ENCODE data around the gene METRN.
"Not testable (repeated sequence)": the region's sequence is repeated elsewhere in the genome, so short reads cannot be mapped to it uniquely, and the experiment has no call there.

The METRN gene

DNA sequence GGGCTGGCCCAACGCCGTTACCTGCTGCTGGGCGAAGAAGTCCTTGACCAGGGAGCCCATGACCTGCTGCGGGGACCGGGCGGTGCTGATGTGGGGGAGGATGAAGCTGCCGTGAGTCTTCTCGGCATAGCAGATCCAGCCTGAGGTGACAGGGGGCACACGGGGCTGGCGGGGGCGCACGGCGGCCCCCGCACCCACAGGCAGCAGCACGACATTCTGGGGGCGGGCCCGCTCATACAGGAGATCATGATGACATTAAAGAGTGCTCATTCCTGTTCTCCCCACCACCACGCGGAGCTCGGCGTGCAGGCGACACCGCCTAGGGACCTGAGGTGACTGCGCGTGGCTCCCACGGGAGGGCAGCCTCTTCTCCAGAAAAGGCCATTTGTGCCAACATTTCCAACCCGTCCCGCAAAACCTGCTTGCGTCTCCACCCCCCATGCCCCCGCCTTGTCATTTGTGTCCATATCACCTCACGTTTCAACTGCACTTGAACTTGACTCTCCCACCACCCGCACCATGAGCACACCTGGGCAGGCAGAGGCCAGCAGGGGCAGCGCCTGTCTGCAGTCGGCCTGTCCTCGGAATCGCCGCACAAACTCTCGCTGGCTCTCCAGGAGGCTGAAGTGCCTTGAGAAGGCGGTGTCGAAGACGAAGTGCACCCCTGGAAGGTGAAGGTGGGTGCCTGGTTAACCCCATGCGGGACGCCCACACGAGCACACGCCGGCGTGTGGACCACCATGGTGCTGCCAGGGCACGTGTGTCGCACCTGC, 19.5 kb downstream of the METRN start:
- DNase-seq (ENCODE audit: low read depth in 3 of 3, low spot score in 1 of 3): no peak

GRCh38 chr16:734981-735881, 20.3 kb downstream of the METRN start:
- no peak for DNase-seq (ENCODE audit: low read depth in 3 of 3, low spot score in 1 of 3)

DNA sequence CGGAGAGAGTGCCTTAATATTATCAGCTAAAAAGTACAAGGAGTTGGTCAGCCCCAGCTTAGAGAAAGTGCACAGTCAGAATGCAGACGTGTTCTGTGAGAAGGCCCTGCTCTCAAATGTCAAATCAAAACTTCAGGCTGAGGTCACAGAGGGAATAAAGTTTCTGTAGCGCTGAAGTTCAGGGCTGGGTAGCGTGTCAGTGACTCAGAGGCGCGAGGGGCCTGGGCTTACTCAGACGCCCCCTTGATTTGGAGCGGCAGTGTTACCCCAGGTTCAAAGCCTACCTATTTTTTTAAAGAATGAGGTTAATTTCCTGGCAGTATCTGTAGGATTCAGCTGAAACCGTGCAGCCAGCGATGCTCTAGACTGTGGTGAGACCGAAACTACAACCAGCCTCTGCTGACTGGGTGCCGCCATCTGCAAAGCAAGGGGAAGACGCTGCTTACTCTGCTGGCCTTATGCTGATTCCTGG, 21.1 kb downstream of the METRN start:
- no peak for DNase-seq (ENCODE audit: low read depth in 3 of 3, low spot score in 1 of 3)

DNA sequence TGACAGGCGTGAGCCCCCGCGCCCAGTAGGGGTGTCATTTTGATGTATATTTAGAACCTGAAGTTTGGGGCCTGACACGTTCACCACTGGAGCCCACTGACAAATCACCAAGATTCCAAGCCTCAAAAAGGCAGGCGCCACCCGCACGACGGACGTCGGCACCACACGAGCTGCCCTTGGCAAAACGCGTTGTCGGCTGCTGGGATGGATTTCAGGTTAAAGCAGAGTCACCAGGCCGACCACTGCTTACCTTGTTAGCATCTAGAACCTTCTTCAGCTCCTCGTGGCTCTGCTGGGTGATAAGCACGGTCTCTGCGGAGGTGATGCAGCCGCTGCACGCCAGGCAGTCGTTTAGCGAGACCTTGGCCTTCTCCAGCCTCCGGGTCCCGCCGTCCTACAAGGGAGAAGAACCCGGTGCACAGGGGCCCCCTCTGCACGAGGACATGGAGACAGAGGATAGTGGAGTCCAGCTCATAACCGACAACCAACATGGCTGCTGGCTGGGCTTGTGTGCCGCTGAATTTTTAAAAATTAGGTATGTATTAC, 22.1 kb downstream of the METRN start:
- no peak for DNase-seq (ENCODE audit: low read depth in 3 of 3, low spot score in 1 of 3)

DNA sequence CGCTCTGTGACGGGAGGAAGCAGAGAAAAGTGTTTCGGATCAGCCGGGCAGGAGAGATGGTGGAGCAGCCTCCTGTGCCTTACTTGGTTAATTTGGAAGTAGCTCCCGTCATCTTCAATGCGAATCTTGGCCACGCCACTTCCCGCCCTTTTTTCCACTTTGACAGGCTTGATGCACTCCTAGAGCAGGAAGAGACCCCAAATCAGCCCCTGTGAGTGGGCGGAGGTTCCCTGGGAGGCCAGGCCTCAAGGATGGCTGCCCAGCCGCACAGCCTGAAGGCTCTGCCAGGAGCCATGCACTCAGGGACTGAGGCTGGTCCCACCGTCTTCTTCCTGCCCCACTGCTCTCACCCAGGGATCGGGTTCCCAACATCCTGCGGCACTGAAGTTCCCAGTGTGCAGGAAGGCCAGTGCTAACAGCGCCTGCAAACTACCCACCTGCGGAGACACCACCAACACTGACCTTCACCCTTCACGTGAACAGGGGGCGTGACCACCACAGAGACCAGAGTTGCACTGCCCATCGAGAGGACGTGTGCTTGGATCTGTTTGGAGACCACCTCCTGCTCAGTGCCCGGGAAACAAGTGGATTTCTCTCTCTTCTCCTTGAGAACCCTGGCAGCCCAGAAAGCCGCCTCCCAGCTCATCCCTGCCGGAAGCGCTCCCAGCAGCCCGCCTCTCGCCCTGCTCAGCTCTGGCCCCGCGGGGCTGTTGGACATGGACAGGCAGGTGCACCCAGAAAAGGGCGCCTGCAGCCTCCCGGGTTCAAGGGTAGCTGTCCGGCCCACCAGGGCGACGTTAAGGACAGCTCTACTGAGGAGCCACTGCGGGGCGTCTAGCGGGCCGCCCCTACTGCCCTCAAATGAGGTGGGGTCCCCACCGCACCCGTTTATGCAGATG, 24.9 kb downstream of the METRN start:
- no peak for DNase-seq (ENCODE audit: low read depth in 3 of 3, low spot score in 1 of 3)

DNA sequence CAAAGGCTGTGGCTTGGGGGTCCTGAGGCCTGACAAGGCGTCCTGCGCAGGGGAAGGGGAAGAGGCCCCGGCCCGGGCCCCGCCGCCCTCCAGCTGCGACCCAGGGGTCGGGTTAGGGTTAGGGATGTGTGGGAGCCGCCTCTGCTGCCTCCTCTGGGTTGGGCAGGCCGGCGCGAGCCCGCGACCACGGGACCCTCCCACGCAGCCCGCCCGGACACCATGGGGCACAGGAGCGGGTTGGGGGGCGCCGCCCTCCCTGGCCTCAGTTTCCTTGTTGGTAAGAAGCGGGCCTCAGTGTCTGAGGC, 25.5 kb downstream of the METRN start:
- DNase-seq (ENCODE audit: low read depth in 3 of 3, low spot score in 1 of 3): no peak

- DNase-seq (ENCODE audit: low read depth in 3 of 3, low spot score in 1 of 3): peak; percentile 81 to 93 (median 91)
Observed at GRCh38 chr16:740764-741505, 26.0 kb downstream of the METRN start, which contains the start of gene CIAO3. TSS of gene CIAO3 (minus strand) at chr16:740997. CDS start at chr16:740985, 12 bp downstream.

DNA sequence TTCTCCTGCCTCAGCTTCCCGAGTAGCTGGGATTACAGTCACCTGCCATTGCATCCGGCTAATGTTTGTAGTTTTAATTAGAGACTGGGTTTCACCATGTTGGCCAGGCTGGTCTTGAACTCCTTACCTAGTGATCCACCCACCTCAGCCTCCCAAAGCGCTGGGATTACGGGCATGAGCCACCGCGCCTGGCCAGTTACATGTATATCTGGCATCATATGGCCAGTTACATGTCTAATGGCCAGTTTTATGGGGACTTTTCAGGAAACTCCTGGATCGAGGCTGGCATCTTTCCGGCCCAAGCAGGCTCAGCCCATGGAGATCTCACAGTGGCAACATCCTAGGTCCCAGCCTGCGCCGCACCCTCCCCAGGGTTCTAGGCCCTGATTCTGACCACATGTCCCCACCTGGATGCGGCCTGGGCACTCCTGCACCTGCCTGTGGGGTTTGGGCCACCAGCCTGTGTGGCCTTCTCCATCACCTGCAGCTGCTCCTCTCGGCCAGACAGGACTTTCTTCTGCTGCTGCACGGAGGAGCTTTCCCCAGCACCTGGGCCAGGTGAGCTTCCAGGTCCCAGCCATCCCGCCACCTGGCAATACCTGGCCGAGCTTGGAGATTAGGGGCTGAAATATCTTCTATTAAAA, 27.2 kb downstream of the METRN start:
- DNase-seq (ENCODE audit: low read depth in 3 of 3, low spot score in 1 of 3): no peak

DNA sequence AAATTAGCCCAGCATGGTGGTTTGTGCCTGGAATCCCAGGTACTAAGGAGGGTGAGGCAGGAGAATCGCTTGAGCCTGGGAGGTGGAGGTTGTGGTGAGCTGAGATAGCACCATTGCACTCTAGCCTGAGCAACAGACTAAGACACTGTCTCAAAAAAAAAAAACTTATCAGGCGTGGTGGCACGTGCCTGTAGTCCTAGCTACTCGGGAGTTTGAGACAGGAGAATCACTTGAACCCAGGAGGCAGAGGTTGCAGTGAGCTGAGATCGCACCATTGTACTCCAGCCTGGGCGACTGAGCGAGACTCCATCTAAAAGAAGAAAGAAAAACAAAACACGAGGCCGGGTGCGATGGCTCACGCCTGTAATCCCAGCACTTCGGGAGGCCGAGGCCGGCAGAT, 28.0 kb downstream of the METRN start:
- not testable (repeated sequence) for DNase-seq (ENCODE audit: low read depth in 3 of 3, low spot score in 1 of 3)

DNA sequence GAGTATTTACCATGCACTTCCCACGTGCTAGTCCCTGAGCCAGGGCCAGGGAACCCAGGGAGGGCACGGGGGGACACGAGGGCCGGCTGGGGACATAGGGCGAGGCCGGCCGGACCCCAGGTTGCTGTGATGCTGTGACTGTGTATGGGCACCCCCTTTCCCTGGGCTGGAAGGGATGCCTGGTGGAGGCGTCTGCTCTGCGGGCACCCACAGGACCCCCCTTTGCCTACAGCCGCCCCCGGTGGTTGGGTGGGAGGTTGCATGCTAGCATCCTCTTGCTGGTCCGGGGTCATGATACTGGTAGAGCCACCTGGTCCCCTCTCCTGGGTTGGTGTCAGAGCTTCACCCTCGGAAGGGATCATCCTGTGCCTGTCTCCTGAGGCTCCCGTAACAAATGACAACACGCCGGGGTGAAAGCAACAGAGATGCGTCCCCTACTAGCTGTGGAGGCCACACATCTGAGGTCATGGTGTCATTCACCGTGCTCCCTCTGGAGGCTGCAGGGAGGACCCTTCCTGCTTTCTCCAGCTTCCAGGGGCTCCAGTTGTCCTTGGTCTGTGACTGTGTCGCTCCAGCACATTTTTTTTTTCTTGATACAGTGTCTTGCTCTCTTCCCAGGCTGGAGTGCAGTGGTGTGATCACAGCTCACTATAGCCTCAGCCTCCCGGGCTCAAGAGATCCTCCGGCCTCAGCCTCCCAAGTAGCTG, 29.0 kb downstream of the METRN start:
- DNase-seq (ENCODE audit: low read depth in 3 of 3, low spot score in 1 of 3): no peak

- DNase-seq (ENCODE audit: low read depth in 3 of 3, low spot score in 1 of 3): no peak
Observed at GRCh38 chr16:745739-746138, 30.8 kb downstream of the METRN start.

DNA sequence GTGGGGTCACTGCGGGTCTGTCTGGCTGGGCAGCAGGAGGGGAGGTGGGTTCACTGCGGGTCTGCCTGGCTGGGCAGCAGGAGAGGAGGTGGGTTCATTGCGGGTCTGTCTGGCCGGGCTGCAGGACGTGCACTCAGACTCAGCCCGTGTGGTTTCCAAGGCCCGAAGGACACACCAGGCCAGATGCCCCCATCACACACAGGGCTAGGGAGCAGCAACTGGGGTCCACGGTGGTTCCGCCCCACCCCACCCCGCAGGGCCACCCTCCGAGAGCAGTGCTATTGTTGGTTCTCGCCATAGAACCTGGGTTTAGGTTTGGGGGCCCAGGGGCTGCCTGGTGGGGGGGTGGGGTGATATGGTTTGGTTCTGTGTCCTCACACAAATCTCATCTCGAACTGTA, 31.7 kb downstream of the METRN start:
- no peak for DNase-seq (ENCODE audit: low read depth in 3 of 3, low spot score in 1 of 3)

- no peak for DNase-seq (ENCODE audit: low read depth in 3 of 3, low spot score in 1 of 3)
Observed at GRCh38 chr16:747978-748746, 33.2 kb downstream of the METRN start.

DNA sequence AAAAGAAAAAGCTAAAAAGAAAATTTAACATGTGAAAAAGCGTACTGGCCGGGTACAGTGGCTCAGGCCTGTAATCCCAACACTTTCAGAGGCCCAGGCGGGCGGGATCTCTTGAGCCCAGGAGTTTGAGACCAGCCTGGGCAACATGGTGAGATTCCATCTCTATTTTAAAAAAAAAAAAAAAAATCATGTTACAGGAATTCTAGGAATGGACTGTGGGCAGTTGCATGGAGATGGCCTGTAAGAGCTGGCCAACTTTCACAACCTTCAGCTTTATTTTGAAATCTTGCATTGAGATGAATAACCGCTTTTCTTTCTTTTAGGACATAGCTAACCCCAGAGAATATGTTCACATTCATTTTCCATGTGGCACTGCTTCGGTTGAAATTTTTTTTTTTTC, 34.1 kb downstream of the METRN start:
- DNase-seq (ENCODE audit: low read depth in 3 of 3, low spot score in 1 of 3): no peak

DNA sequence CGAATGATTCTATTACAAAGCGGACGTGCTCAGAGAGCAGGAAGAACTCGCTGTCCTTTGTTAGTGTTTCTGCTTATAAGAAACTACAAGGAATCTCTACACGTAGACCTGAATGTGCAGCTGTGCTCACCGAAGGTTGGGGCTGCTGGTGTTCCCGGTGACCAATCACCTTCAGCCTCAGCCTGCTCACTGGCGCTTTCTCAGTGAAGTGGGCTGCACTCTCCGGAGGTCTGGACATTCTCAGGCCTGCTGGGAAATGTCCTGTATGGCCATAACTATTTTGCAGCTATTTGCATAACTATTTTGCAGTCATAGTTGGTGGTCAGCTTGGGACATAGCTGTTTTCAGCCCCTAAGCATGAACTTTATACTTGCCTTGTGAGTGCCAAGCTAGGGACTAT, 35.6 kb downstream of the METRN start:
- DNase-seq (ENCODE audit: low read depth in 3 of 3, low spot score in 1 of 3): no peak

DNA sequence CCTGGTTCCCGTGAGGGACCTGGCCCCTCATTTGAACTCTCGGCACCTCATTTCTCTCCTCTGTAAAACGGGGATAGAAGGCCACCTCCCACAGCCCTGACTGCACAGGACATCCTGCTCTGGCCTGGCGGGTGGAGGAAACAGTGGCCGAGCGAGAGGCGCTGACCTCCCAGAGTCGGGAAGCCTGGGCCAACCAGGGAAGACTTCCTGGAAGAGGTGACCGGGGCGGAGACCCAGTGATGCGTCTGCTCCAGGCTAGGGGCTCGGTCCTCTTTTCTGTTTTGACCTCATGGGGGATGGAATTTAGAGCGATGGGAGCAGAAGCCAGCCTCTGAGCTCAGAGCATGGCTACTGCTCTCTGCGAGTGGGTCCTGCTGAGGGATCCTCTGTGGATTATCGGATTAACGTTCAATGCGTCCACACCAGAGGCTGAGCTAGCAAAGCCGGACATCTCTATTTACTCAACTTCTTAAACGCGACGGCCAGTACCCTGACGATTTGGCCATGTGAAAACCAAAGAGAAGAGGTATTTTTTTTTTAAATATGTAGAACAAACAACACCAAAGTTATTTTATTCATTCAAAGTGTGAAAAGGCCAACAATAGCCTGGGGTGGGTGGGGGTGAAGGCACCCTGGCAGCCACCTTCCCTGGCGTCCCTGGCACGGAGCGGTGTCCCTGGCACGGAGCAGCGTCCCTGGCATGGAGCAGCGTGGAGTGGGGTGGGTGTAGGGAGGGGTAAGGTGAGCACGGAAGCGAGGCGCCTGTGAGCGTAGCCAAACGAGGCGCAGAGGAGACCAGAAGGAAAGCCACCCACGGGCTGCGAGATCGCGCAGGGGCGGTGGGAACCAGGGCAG, 36.5 kb downstream of the METRN start:
- DNase-seq (ENCODE audit: low read depth in 3 of 3, low spot score in 1 of 3): no peak

GRCh38 chr16:752007-752312, 37.0 kb downstream of the METRN start:
- no peak for DNase-seq (ENCODE audit: low read depth in 3 of 3, low spot score in 1 of 3)

All from stimulated activated CD4-positive, alpha-beta T cell treated with anti-CD3 and anti-CD28 coated beads, TNF-alpha, amount 100 ng/mL, for 1 hour (primary cell).